Right ventricle myocardium inferior (tissue), 1 donor: ENCODE measurements around the gene SAMD9. TPM values are rescaled to one million over a fixed set of nuclear protein-coding genes. Genes with fewer than 3 reads are reported as not detected.

Experiments used
- ATAC-seq: fragments of 200-7000 bp; cut with Tn5 transposase; one replicate; pipeline ENCODE4 v1.9.1; 2020; ENCODE audit warnings: mild to moderate bottlenecking, moderate library complexity
- DNase-seq: peaks from one replicate; pipeline ENCODE4 v3.0.0; 2021; ENCODE audit errors: missing footprints
- intact Hi-C: fragments of 100-400 bp; cut with DNase I; formaldehyde crosslinking; loops from one replicate; pipeline ENCODE4 v1.11.0; 2022
- total RNA-seq: library from RNA; stranded (reverse); fragmentation: NEBNext Ultra II Directional; extraction: Animal tissue kit (Norgen Biotek cat#: 25700); gene quantifications from one replicate; pipeline ENCODE4 v1.2.1, GENCODE V29; 2021
- donor health status: DM: no; HTN: yes; CAD: no; lungs with severe emphysema.

SAMD9 gene
- total RNA-seq, 1 donor from 2014 or later = 3.2 TPM

DNA sequence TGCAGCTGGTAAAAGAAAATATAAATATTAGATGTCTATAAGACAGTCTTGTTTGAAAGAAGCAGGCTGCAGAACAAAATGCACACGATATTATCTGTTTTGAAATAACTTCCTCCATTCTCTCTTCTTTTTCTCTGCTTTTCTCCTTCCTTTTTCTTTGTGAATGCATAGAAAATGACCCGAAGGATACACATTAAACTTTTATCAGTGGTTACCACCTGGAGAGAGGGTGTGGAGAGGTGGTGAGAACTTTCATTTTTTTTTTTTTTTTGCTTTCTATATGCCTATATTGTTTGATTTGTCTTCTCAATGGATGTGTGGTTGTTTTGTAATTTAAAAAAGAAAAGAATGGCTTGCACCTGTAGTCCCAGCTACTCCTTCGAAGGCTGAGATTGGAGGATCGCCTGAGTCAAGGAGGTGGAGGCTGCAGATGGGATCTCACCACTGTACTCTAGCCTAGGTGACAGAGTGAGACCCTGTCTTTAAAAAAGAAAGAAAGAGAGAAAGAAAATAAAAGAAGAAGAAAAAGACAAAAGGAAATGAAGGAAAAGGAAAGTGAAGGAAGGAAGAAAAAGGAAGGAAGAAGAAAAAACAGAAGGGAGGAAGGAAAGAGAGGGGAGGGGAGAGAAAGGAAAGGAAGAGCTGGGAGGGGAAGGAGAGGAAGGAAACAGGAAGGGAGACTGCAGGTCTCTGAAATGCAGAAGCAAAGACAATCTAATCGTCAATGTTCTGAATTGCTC lies 64.4 kb downstream of the SAMD9 start:
- DNase-seq = no peak
- intact Hi-C loops = loop anchor here (10.0 kb wide), 1 partner anchor 179 kb away; no protein-coding TSS in a partner anchor

DNA sequence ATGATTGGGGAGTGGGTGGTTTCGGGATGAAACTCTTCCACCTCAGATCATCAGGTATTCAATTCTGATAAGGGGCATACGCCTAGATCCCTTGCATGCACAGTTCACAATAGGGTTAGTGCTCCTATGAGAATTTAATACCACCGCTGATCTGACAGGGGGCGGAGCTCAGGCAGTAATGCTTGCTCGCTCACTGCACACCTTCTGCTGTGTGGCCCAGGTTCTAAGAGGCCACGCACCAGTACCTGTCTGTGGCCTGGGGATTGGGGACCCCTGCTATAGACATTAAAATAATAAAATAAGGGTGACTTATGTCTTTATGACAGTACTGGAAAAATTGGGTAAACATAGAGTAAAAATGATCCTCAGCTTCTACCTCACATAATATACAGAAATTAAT lies 66.1 kb downstream of the SAMD9 start:
- DNase-seq (no peak), ATAC-seq (no peak)
- intact Hi-C loops = loop anchor here (10.0 kb wide), 1 partner anchor 177 kb away; no protein-coding TSS in a partner anchor

More for the DNA sequence above, 64.4 kb downstream of the SAMD9 start:
- no peak for ATAC-seq

Other genes with a start within 250 kb of the SAMD9 start
- 3.8 TPM for gene SAMD9L, start 30.4 kb upstream of the SAMD9 start, total RNA-seq
- not detected for gene HEPACAM2, start 108.5 kb upstream of the SAMD9 start, total RNA-seq
- 15.5 TPM for gene VPS50, start 114.4 kb upstream of the SAMD9 start, total RNA-seq